HepG2 (cell line): ENCODE measurements around the gene ILKAP. TPM values are rescaled to one million over a fixed set of nuclear protein-coding genes. Genes with fewer than 3 reads are reported as not detected.

Source experiments
- LCORL ChIP-seq, 2 experiments: fragments of 450-650 bp in 1 of 2; sonication (generic) in 1 of 2; formaldehyde crosslinking in 1 of 2; IDR thresholded peaks; 2 replicates each; pipeline versions ENCODE4 v1.5.0 to v1.6.1; 2017 to 2020; ENCODE audit warnings: antibody characterized with exemption in 1 of 2, missing genetic modification reagents in 1 of 2
- MAFK ChIP-seq, 2 experiments: IDR thresholded peaks in 1 of 2; conservative IDR thresholded peaks in 1 of 2; 2 replicates each; pipeline ENCODE4 v1.6.1; 2011; ENCODE audit warnings: improper control_type of control experiment in 2 of 2, low read length in 2 of 2
- MNT ChIP-seq: fragments of 450-650 bp; IDR thresholded peaks from 2 replicates; pipeline ENCODE4 v1.6.1; 2016
- MTF2 ChIP-seq: sonication (generic); formaldehyde crosslinking; IDR thresholded peaks from 2 replicates; pipeline ENCODE4 v1.5.0; 2020; ENCODE audit warnings: missing genetic modification reagents, borderline replicate concordance
- RBM22 ChIP-seq: fragments of 200-400 bp; formaldehyde crosslinking; optimal IDR thresholded peaks from 2 replicates; pipeline ENCODE3; 2017; ENCODE audit warnings: mild to moderate bottlenecking, low read length, moderate library complexity
- SALL2 ChIP-seq: sonication (generic); formaldehyde crosslinking; IDR thresholded peaks from 2 replicates; pipeline ENCODE4 v1.8.1; 2023; ENCODE audit warnings: mild to moderate bottlenecking, missing genetic modification reagents, inconsistent platforms
- SNAPC2 ChIP-seq: sonication (generic); formaldehyde crosslinking; IDR thresholded peaks from 2 replicates; pipeline ENCODE4 v1.8.1; 2022; ENCODE audit warnings: mild to moderate bottlenecking, missing genetic modification reagents
- THYN1 ChIP-seq: sonication (generic); formaldehyde crosslinking; IDR thresholded peaks from 2 replicates; pipeline ENCODE4 v1.8.1; 2023; ENCODE audit warnings: low read depth, mild to moderate bottlenecking, moderate library complexity, missing genetic modification reagents, borderline replicate concordance
- XRCC5 ChIP-seq: fragments of 200-400 bp; formaldehyde crosslinking; optimal IDR thresholded peaks from 2 replicates; pipeline ENCODE3; 2017; ENCODE audit warnings: mild to moderate bottlenecking, low read length
- ZBTB46 ChIP-seq: sonication (generic); formaldehyde crosslinking; IDR thresholded peaks from 2 replicates; pipeline ENCODE4 v1.4.0; 2020; ENCODE audit warnings: mild to moderate bottlenecking, missing genetic modification reagents, borderline replicate concordance
- ZNF598 ChIP-seq: sonication (generic); formaldehyde crosslinking; IDR thresholded peaks from 2 replicates; pipeline ENCODE4 v1.5.1; 2020; ENCODE audit warnings: mild to moderate bottlenecking, missing genetic modification reagents, borderline replicate concordance
- ZNF761 ChIP-seq: sonication (generic); formaldehyde crosslinking; conservative IDR thresholded peaks from 2 replicates; pipeline ENCODE4 v1.4.0; 2020; ENCODE audit warnings: mild to moderate bottlenecking, missing genetic modification reagents
- polyA plus RNA-seq, 8 experiments: library from polyadenylated mRNA; depleted of rRNA in 3 of 8; stranded (reverse) in 7 of 8; unstranded in 1 of 8; fragments of >200 nt; fragmentation: Illumina TruSeq in 4 of 8; extraction: Trizol in 4 of 8; gene quantifications; 2 replicates each; pipeline versions ENCODE4 v1.2.1 to v1.2.3, GENCODE V29; 2011 to 2016; ENCODE audit warnings: low read depth in 4 of 8, missing spikeins in 1 of 8, mixed read lengths in 1 of 8; ENCODE audit not compliant: insufficient read depth in 1 of 8
- total RNA-seq, 5 experiments: library from RNA; depleted of rRNA; stranded (reverse); fragments of >200 nt; fragmentation: Illumina TruSeq; extraction: Trizol; gene quantifications; 2 replicates each; pipeline ENCODE4 v1.2.3, GENCODE V29; 2016; ENCODE audit warnings: low read depth in 1 of 5
- TF ChIP-seq, protein P1 (sequence below): sonication (generic); formaldehyde crosslinking; IDR thresholded peaks from 2 replicates; pipeline ENCODE4 v1.4.0; 2020; ENCODE audit warnings: missing genetic modification reagents, low read depth, mild to moderate bottlenecking, borderline replicate concordance
- TF ChIP-seq, protein P2 (sequence below): sonication (generic); formaldehyde crosslinking; IDR thresholded peaks from 2 replicates; pipeline ENCODE4 v1.9.0; 2021; ENCODE audit warnings: mild to moderate bottlenecking, missing genetic modification reagents
- TF ChIP-seq, protein P3 (sequence below): sonication (generic); formaldehyde crosslinking; IDR thresholded peaks from 2 replicates; pipeline ENCODE4 v1.4.0; 2020; ENCODE audit warnings: mild to moderate bottlenecking, missing genetic modification reagents

ILKAP gene
- total and polyA plus RNA-seq, 2 of the 13 experiments (the other 11 are each of a cell fraction or from before 2014, with no cell fraction given): 29.6 to 33.1 TPM

- TF ChIP-seq, protein P1, sequence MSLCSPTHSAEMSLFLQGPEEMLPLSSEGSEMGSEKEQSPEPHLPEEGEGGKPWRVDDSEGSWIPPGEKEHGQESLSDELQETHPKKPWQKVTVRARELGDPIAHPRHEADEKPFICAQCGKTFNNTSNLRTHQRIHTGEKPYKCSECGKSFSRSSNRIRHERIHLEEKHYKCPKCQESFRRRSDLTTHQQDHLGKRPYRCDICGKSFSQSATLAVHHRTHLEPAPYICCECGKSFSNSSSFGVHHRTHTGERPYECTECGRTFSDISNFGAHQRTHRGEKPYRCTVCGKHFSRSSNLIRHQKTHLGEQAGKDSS: no peak
- TF ChIP-seq ZNF598 (0 out of 2 replicates have a peak, but pooled peaks have one; percentile 36), ZBTB46 (peak; percentile 73; the same call in 1 of the 2 replicates), LCORL (IDR thresholded peaks at IDR 0.05) (no peak), LCORL (CRISPR knock-in tag; IDR thresholded peaks at IDR 0.05) (no peak), ZNF761 (CRISPR knock-in tag) (0 out of 2 replicates have a peak, but pooled peaks have one; percentile 41), SNAPC2 (no peak), SALL2 (CRISPR knock-in tag) (0 out of 2 replicates have a peak, but pooled peaks have one; percentile 66), RBM22 (no peak), XRCC5 (peak; percentile 62), MNT (no peak), THYN1 (CRISPR knock-in tag) (no peak), MAFK (conservative IDR thresholded peaks at IDR 0.05 in 1 of 2, IDR thresholded peaks at IDR 0.05 in 1 of 2; ENCODE audit: low read length in 2 of 2) (peak in 1 of 2 experiments; percentile 74; a peak in 2 of 4 replicates), MTF2 (CRISPR knock-in tag) (no peak)
- TF ChIP-seq, protein P2, sequence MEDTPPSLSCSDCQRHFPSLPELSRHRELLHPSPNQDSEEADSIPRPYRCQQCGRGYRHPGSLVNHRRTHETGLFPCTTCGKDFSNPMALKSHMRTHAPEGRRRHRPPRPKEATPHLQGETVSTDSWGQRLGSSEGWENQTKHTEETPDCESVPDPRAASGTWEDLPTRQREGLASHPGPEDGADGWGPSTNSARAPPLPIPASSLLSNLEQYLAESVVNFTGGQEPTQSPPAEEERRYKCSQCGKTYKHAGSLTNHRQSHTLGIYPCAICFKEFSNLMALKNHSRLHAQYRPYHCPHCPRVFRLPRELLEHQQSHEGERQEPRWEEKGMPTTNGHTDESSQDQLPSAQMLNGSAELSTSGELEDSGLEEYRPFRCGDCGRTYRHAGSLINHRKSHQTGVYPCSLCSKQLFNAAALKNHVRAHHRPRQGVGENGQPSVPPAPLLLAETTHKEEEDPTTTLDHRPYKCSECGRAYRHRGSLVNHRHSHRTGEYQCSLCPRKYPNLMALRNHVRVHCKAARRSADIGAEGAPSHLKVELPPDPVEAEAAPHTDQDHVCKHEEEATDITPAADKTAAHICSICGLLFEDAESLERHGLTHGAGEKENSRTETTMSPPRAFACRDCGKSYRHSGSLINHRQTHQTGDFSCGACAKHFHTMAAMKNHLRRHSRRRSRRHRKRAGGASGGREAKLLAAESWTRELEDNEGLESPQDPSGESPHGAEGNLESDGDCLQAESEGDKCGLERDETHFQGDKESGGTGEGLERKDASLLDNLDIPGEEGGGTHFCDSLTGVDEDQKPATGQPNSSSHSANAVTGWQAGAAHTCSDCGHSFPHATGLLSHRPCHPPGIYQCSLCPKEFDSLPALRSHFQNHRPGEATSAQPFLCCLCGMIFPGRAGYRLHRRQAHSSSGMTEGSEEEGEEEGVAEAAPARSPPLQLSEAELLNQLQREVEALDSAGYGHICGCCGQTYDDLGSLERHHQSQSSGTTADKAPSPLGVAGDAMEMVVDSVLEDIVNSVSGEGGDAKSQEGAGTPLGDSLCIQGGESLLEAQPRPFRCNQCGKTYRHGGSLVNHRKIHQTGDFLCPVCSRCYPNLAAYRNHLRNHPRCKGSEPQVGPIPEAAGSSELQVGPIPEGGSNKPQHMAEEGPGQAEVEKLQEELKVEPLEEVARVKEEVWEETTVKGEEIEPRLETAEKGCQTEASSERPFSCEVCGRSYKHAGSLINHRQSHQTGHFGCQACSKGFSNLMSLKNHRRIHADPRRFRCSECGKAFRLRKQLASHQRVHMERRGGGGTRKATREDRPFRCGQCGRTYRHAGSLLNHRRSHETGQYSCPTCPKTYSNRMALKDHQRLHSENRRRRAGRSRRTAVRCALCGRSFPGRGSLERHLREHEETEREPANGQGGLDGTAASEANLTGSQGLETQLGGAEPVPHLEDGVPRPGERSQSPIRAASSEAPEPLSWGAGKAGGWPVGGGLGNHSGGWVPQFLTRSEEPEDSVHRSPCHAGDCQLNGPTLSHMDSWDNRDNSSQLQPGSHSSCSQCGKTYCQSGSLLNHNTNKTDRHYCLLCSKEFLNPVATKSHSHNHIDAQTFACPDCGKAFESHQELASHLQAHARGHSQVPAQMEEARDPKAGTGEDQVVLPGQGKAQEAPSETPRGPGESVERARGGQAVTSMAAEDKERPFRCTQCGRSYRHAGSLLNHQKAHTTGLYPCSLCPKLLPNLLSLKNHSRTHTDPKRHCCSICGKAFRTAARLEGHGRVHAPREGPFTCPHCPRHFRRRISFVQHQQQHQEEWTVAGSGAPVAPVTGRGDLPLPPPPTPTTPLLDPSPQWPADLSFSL (CRISPR knock-in tag): no peak
- TF ChIP-seq, protein P3, sequence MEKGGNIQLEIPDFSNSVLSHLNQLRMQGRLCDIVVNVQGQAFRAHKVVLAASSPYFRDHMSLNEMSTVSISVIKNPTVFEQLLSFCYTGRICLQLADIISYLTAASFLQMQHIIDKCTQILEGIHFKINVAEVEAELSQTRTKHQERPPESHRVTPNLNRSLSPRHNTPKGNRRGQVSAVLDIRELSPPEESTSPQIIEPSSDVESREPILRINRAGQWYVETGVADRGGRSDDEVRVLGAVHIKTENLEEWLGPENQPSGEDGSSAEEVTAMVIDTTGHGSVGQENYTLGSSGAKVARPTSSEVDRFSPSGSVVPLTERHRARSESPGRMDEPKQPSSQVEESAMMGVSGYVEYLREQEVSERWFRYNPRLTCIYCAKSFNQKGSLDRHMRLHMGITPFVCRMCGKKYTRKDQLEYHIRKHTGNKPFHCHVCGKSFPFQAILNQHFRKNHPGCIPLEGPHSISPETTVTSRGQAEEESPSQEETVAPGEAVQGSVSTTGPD (CRISPR knock-in tag): peak; percentile 97
These were observed 66.5 kb downstream of the ILKAP start (continued) for GRCh38 chr2:238136820-238137537.
